Endothelial cell of umbilical vein (primary cell): ENCODE results near the gene WAC. TPM values are rescaled to one million over a fixed set of nuclear protein-coding genes. Genes with fewer than 3 reads are reported as not detected.

Source experiments
- BruUV-seq: library from RNA; stranded (reverse); fragments of 400-500 nt; replicated peaks from 2 replicates; lab custom pipeline; 2021; lab: Mats Ljungman, UMichigan
- CTCF ChIA-PET: fragments of 300-600, 350-600 bp; sonication (Branson Sonifier 250); formaldehyde crosslinking; loops from one replicate; lab custom pipeline; 2021; ENCODE audit warnings: antibody characterized with exemption, inconsistent platforms; lab: Charles Lee
- POLR2A ChIA-PET: fragments of 300-600, 350-600 bp; sonication (Branson Sonifier 250); formaldehyde crosslinking; loops from one replicate; lab custom pipeline; 2021; ENCODE audit warnings: antibody characterized with exemption, inconsistent platforms; lab: Charles Lee
- DNase-seq: peaks from one replicate; pipeline ENCODE4 v3.0.0-alpha.2; 2011; ENCODE audit warnings: low read depth, low spot score
- FAIRE-seq: peaks from 2 replicates; lab custom pipeline; 2011; peaks lifted over from hg19 to GRCh38; lab: Jason Lieb, UNC
- H2AFZ ChIP-seq: 2 replicates; pipeline ENCODE4 v1.6.0; 2012; ENCODE audit warnings: low read depth, low read length, control low read depth, inconsistent platforms
- H3K27ac ChIP-seq: 2 replicates; pipeline ENCODE4 v1.5.1; 2011; ENCODE audit warnings: low read depth, mild to moderate bottlenecking, control low read depth, low read length, moderate library complexity; ENCODE audit not compliant: insufficient read depth
- H3K27me3 ChIP-seq, 2 experiments: 2 replicates each; pipeline versions ENCODE4 v1.6.0 to v1.6.1; 2011; ENCODE audit warnings: low read length in 2 of 2, mixed read lengths in 1 of 2; ENCODE audit not compliant: control insufficient read depth in 2 of 2, insufficient read depth in 2 of 2
- H3K36me3 ChIP-seq, 2 experiments: 2 replicates in 1 of 2; 3 replicates in 1 of 2; pipeline ENCODE4 v1.5.1; 2011; ENCODE audit warnings: low read length in 2 of 2, mild to moderate bottlenecking in 1 of 2, moderate library complexity in 1 of 2; ENCODE audit not compliant: control insufficient read depth in 2 of 2, insufficient read depth in 2 of 2; ENCODE audit errors: extremely low read depth in 1 of 2
- H3K4me1 ChIP-seq: 3 replicates; pipeline ENCODE4 v1.5.1; 2011; ENCODE audit warnings: mild to moderate bottlenecking, low read length; ENCODE audit not compliant: control insufficient read depth, insufficient read depth; ENCODE audit errors: extremely low read depth
- H3K4me2 ChIP-seq: 2 replicates; pipeline ENCODE4 v1.6.1; 2011; ENCODE audit warnings: low read length, control low read depth, mixed read lengths; ENCODE audit not compliant: insufficient read depth
- H3K4me3 ChIP-seq, 3 experiments: fragments of 200-600 bp in 1 of 3; sonication (generic), shearing (Covaris generic) in 1 of 3; replicated peaks in 1 of 3; 2 replicates each; pipeline ENCODE4 v1.5.1; 2011 to 2016; ENCODE audit warnings: control low read depth in 3 of 3, low read length in 3 of 3, mild to moderate bottlenecking in 2 of 3, inconsistent platforms in 1 of 3, low read depth in 1 of 3, moderate library complexity in 1 of 3; ENCODE audit not compliant: insufficient read depth in 1 of 3
- H3K79me2 ChIP-seq: 2 replicates; pipeline ENCODE4 v1.6.0; 2012; ENCODE audit warnings: low read length, inconsistent platforms; ENCODE audit not compliant: control insufficient read depth, insufficient read depth
- H3K9ac ChIP-seq: replicated peaks from 2 replicates; pipeline ENCODE3; 2011; ENCODE audit warnings: low read length, control low read depth; ENCODE audit not compliant: insufficient read depth; ENCODE audit errors: extremely low read depth
- H3K9me1 ChIP-seq: replicated peaks from 3 replicates; pipeline ENCODE4 v1.6.0; 2011; ENCODE audit warnings: mild to moderate bottlenecking, low read length; ENCODE audit not compliant: control insufficient read depth, insufficient read depth; ENCODE audit errors: extremely low read depth
- H3K9me3 ChIP-seq: replicated peaks from 2 replicates; pipeline ENCODE4 v1.5.1; 2012; ENCODE audit warnings: low read length, inconsistent platforms; ENCODE audit not compliant: control insufficient read depth, insufficient read depth
- H4K20me1 ChIP-seq: replicated peaks from 2 replicates; pipeline ENCODE3; 2011; ENCODE audit warnings: mild to moderate bottlenecking, low read length; ENCODE audit not compliant: control insufficient read depth, insufficient read depth; ENCODE audit errors: extremely low read depth
- CTCF ChIP-seq, 2 donors: IDR thresholded peaks; 1 replicate in 1 of 2; 2 replicates in 1 of 2; pipeline ENCODE4 v1.5.1; 2011; ENCODE audit warnings: low read length in 2 of 2, mild to moderate bottlenecking in 2 of 2, moderate library complexity in 2 of 2, control low read depth in 1 of 2, inconsistent platforms in 1 of 2, low read depth in 1 of 2; ENCODE audit not compliant: insufficient read depth in 1 of 2; ENCODE audit errors: extremely low read depth in 1 of 2
- FOS ChIP-seq: IDR thresholded peaks from 2 replicates; pipeline ENCODE4 v1.6.1; 2011; ENCODE audit warnings: mild to moderate bottlenecking, low read length, moderate library complexity, borderline replicate concordance; ENCODE audit not compliant: insufficient read depth
- GATA2 ChIP-seq: IDR thresholded peaks from 2 replicates; pipeline ENCODE4 v1.7.0; 2011; ENCODE audit warnings: low read depth, mild to moderate bottlenecking, moderate library complexity, mixed read lengths, low read length; ENCODE audit not compliant: insufficient read length, insufficient read depth
- JUN ChIP-seq: IDR thresholded peaks from 2 replicates; pipeline ENCODE4 v1.6.1; 2011; ENCODE audit warnings: borderline replicate concordance, low read depth; ENCODE audit not compliant: insufficient read length, insufficient read depth
- MAX ChIP-seq: IDR thresholded peaks from 2 replicates; pipeline ENCODE4 v1.6.1; 2011; ENCODE audit not compliant: insufficient read depth, insufficient read length
- dilution Hi-C: fragments of 300-500 bp; cut with MboI; formaldehyde crosslinking; loops from one replicate; pipeline ENCODE4 v1.15.0; 2019; ENCODE audit warnings: low sequenced_read_pairs; ENCODE audit not compliant: extremely low pct_ligation_motif_present
- intact Hi-C: fragments of 100-400 bp; cut with micrococcal nuclease; formaldehyde crosslinking; loops from one replicate; pipeline ENCODE4 v1.10.0; 2022
- polyA plus RNA-seq, 4 experiments: library from polyadenylated mRNA; depleted of rRNA in 3 of 4; stranded (reverse) in 3 of 4; unstranded in 1 of 4; fragments of >200 nt; gene quantifications; 2 replicates each; pipeline versions ENCODE4 v1.2.1 to v1.2.3, GENCODE V29; 2011 to 2012; ENCODE audit warnings: missing spikeins in 1 of 4
- total RNA-seq: library from RNA; stranded (reverse); gene quantifications from 2 replicates; pipeline ENCODE4 v1.2.3, GENCODE V29; 2021

WAC gene
- total and polyA plus RNA-seq, 2 donors (not counting 3 experiments of a cell fraction or from before 2014, with no cell fraction given): 49.2 to 101 TPM

GRCh38 chr10:28628184-28628893 is 95.4 kb downstream of the WAC start:
- Histone ChIP-seq H3K9ac (no peak overlapping the region), H4K20me1 (no peaks in the 10 kb centered on the region), H3K36me3 (no peaks in the 10 kb centered on the region), H3K9me3 (no peaks in the 10 kb centered on the region), H3K4me3 (no peak overlapping the region), H3K79me2 (no peaks in the 10 kb centered on the region), H3K27ac (no peak overlapping the region), H3K4me2 (no peak overlapping the region), H2AFZ (no peak overlapping the region), H3K27me3 (peaks cover 7 to 10% of the 10 kb centered on the region in 2 experiments), H3K4me1 (no peaks in the 10 kb centered on the region), H3K9me1 (no peaks in the 10 kb centered on the region)
- dilution Hi-C loops (no loop called here), intact Hi-C loops (loop anchor here (1.0 to 10.0 kb wide), 5 partner anchors 35 to 676 kb away; no protein-coding TSS in a partner anchor)
- BruUV-seq: no TSS peak
- POLR2A ChIA-PET: interaction anchor here (0.6 kb wide), 1 partner anchor 126 kb away, joined by 11 read pairs; no protein-coding TSS in a partner anchor
- DNase-seq: peak; percentile 69
- FAIRE-seq: peak; percentile 91
- CTCF ChIA-PET: interaction anchor here (0.5 to 10.2 kb wide), 20 partner anchors 9 to 1695 kb away, joined by 3 to 130 read pairs (median 5); no protein-coding TSS in a partner anchor
- no peak for TF ChIP-seq FOS
- TF ChIP-seq MAX: no peak
- TF ChIP-seq JUN: peak; percentile 12
- no peak for TF ChIP-seq GATA2
- TF ChIP-seq CTCF (IDR thresholded peaks at IDR 0.05; ENCODE audit: extremely low read depth in 1 of 2, insufficient read depth in 1 of 2, low read depth in 1 of 2, low read length in 2 of 2): peak; percentile 89 to 91
